ENCODE results near the gene CMC1.
"Not testable (repeated sequence)": the region's sequence is repeated elsewhere in the genome, so short reads cannot be mapped to it uniquely, and the experiment has no call there.

CMC1 gene

DNA sequence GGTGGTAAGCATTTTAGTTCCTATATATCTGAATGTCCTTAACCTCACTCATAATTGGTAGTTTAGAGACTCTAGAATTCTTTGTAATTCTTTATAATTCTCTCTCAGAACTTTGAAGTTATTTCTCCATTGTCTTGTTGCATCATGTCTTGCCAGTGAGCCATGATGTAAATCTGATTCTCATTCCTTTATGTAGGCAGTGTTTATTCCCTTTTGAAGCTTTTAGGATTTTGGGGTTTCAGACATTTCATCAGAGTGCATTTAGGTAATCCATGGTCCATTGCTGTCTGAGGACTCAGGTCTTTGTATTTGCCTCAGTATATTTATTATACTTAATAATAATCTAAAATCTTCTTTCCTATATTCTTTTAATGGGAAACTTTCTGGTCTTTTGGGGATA lies 20.6 kb downstream of the CMC1 start:
- in situ Hi-C loops (cut with MboI; ENCODE audit: low sequenced_read_pairs, unreplicated experiment) = no loop called here
- TF ChIP-seq, protein P1, sequence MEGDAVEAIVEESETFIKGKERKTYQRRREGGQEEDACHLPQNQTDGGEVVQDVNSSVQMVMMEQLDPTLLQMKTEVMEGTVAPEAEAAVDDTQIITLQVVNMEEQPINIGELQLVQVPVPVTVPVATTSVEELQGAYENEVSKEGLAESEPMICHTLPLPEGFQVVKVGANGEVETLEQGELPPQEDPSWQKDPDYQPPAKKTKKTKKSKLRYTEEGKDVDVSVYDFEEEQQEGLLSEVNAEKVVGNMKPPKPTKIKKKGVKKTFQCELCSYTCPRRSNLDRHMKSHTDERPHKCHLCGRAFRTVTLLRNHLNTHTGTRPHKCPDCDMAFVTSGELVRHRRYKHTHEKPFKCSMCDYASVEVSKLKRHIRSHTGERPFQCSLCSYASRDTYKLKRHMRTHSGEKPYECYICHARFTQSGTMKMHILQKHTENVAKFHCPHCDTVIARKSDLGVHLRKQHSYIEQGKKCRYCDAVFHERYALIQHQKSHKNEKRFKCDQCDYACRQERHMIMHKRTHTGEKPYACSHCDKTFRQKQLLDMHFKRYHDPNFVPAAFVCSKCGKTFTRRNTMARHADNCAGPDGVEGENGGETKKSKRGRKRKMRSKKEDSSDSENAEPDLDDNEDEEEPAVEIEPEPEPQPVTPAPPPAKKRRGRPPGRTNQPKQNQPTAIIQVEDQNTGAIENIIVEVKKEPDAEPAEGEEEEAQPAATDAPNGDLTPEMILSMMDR (IDR thresholded peaks at IDR 0.05; ENCODE audit: borderline replicate concordance, control extremely low read depth, extremely low read depth, insufficient read depth, missing control alignments) = no peak
- no peak for DNase-seq (ENCODE audit: low spot score)

DNA sequence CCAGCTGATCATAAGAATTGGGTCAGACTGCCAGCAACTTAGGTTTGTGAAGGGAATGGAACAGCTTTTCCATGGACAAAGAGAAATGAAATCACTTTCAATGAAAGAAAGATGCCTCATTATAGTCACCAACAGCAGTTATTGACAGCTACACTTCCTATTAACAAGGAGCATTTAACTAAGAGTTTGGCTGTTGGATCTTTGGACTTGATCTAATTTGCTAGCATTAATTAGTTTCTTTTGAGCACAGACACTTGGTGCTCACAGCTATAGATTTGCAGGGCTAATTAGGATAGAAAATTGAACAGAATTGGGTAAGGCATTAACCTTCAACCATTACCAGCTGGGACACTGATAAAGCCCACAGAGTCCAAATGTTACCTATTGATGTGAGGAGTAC lies 24.2 kb downstream of the CMC1 start:
- in situ Hi-C loops (cut with MboI; ENCODE audit: low sequenced_read_pairs, unreplicated experiment) = no loop called here
- no peak for DNase-seq (ENCODE audit: low spot score)
- TF ChIP-seq, protein P1 (IDR thresholded peaks at IDR 0.05; ENCODE audit: borderline replicate concordance, control extremely low read depth, extremely low read depth, insufficient read depth, missing control alignments) = no peak

DNA sequence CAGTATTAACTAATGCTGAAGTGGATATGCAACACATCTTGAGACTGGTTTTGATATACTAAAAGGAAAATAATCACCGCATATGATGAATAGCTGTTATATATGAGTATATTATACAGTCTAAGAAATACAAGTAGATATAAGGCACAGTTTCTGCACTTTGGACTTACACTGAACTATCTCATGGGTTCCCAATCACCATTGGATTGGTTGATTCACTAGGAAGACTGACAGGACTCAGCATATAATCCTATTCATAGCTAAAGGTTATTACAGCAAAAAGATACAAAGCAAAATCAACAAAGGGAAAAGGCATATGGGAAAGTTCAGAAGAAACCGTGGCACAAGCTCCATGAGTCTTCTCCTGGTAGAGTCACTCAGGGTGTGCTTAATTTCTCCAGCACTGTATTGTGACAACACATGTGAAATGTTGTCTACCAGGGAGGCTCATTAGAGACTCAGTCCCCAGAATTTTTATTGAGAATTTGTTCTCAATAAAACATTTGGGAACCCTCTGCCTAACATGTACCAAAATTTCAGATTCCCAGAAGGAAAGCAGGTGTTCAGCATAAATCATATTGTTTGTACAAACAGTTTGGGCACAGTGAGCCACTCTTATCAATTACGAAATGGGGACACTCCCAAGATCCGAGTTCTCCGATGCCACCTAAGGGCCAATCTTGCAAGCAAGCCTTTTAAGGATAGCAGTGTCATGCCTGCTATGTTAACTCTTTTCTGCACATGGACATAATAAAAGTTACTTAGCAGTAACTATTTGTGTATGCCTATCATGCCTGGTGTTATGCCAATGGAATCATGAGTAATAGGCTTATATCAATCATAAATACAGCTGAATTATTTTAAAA lies 26.8 kb downstream of the CMC1 start:
- DNase-seq (ENCODE audit: low spot score) = no peak
- TF ChIP-seq, protein P1 (IDR thresholded peaks at IDR 0.05; ENCODE audit: borderline replicate concordance, control extremely low read depth, extremely low read depth, insufficient read depth, missing control alignments) = no peak
- in situ Hi-C loops (cut with MboI; ENCODE audit: low sequenced_read_pairs, unreplicated experiment) = no loop called here

DNA sequence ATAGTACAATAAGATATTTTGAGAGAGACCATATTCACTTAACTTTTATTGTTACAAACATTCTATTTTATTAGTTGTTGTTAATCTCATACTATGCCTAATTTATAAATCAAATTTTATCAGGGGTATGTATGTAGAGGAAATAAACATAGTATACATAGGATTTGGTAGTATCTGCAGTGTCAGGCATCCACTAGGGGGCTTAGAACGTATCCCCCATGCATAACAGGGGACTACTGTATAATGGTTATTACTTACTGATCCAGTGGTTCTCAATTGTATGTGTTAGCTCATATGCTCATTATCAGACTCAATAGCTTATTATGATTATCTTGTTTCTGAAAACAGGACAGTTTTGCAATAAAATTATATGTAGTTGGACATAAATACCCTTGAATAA lies 27.6 kb downstream of the CMC1 start:
- TF ChIP-seq, protein P1 (IDR thresholded peaks at IDR 0.05; ENCODE audit: borderline replicate concordance, control extremely low read depth, extremely low read depth, insufficient read depth, missing control alignments) = no peak
- in situ Hi-C loops (cut with MboI; ENCODE audit: low sequenced_read_pairs, unreplicated experiment) = no loop called here
- no peak for DNase-seq (ENCODE audit: low spot score)

DNA sequence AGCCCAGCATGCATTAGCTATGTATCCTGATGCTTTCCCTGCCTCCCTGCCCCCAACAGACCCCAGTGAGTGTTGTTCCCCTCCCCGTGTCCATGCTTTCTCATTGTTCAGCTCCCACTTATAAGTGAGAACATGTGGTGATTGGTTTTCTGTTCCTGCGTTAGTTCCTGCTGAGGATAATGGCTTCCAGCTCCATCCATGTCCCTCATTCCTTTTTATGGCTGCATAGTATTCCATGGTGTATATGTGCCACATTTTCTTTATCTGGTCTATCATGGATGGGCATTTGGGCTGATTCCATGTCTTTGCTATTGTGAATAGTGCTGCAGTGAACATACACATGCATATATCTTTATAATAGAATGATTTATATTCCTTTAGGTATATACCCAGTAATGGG lies 28.5 kb downstream of the CMC1 start:
- DNase-seq (ENCODE audit: low spot score); in situ Hi-C loops (cut with MboI; ENCODE audit: low sequenced_read_pairs, unreplicated experiment): not testable (repeated sequence)

DNA sequence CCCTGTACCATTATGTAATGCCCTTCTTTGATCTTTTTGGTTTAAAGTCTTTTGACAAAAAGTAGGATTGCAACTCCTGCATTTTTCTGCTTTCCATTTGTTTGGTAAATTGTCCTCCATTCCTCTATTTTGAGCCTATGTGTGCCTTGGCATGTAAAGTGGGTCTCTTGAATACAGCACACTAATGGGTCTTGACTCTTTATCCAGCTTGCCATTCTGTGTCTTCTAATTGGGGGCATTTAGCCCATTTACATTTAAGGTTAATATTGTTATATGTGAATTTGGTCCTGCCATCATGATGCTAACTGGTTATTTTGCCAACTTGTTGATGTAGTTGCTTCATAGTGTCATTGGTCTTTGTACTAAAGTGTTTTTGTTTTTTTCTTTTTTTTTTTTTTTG lies 32.4 kb downstream of the CMC1 start:
- in situ Hi-C loops (cut with MboI; ENCODE audit: low sequenced_read_pairs, unreplicated experiment) = no loop called here

DNA sequence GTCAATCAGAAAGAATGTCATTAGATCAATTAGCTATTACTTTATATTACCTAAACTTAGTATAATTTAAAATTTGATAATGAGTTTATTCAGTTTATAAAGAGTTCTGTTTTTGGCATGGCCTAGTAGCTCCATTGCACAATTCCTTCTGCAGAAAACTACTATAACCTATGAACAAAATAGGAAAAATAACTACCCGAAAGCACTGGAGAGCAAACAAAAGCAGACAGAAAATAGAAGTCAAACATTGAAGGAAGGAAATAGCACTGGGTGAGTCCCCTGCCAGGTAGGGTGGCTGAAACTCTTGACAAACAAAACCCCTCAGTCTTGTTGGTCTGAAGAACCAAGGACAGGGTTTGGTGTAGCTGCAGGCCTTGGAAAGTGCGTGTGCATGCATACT lies 37.5 kb downstream of the CMC1 start:
- no peak for DNase-seq (ENCODE audit: low spot score)
- TF ChIP-seq, protein P1 (IDR thresholded peaks at IDR 0.05; ENCODE audit: borderline replicate concordance, control extremely low read depth, extremely low read depth, insufficient read depth, missing control alignments) = no peak
- in situ Hi-C loops (cut with MboI; ENCODE audit: low sequenced_read_pairs, unreplicated experiment) = no loop called here

More for the DNA sequence above, 32.4 kb downstream of the CMC1 start:
- no peak for DNase-seq (ENCODE audit: low spot score)
- TF ChIP-seq, protein P1 (IDR thresholded peaks at IDR 0.05; ENCODE audit: borderline replicate concordance, control extremely low read depth, extremely low read depth, insufficient read depth, missing control alignments) = no peak

Measured in GM13976 (cell line).